GM12878 (cell line): Measurements from ENCODE around the gene RAMP1.

ENCODE experiments used
- CEBPB ChIP-seq, 2 experiments: fragments of 150-350 bp in 1 of 2; IDR thresholded peaks; 2 replicates each; pipeline ENCODE4 v1.6.1; 2012 to 2014; ENCODE audit warnings: low read depth in 2 of 2, low read length in 2 of 2, borderline replicate concordance in 1 of 2, inconsistent platforms in 1 of 2
- GABPA ChIP-seq: IDR thresholded peaks from 2 replicates; pipeline ENCODE4 v1.6.1; 2014; ENCODE audit warnings: antibody characterized with exemption, low read depth, mild to moderate bottlenecking, inconsistent platforms
- POLR2A ChIP-seq: IDR thresholded peaks from 2 replicates; pipeline ENCODE4 v1.6.1; 2011; ENCODE audit warnings: low read depth, mild to moderate bottlenecking, low read length
- RUNX3 ChIP-seq: IDR thresholded peaks from 2 replicates; pipeline ENCODE4 v1.6.1; 2012; ENCODE audit warnings: low read length, inconsistent platforms
- SUPT20H ChIP-seq: IDR thresholded peaks from 2 replicates; pipeline ENCODE4 v1.6.1; 2011; ENCODE audit warnings: low read depth, mild to moderate bottlenecking, low read length, moderate library complexity, borderline replicate concordance; ENCODE audit not compliant: control insufficient read depth
- TF ChIP-seq, protein P1 (sequence below), 3 experiments: IDR thresholded peaks in 2 of 3; conservative IDR thresholded peaks in 1 of 3; 2 replicates each; pipeline ENCODE4 v1.5.1; 2011; ENCODE audit warnings: low read depth in 3 of 3, low read length in 3 of 3, mild to moderate bottlenecking in 3 of 3, control low read depth in 2 of 3, moderate library complexity in 2 of 3, inconsistent platforms in 1 of 3, mixed read lengths in 1 of 3; ENCODE audit not compliant: control insufficient read depth in 2 of 3, insufficient read depth in 1 of 3; ENCODE audit errors: extremely low read depth in 1 of 3

DNA sequence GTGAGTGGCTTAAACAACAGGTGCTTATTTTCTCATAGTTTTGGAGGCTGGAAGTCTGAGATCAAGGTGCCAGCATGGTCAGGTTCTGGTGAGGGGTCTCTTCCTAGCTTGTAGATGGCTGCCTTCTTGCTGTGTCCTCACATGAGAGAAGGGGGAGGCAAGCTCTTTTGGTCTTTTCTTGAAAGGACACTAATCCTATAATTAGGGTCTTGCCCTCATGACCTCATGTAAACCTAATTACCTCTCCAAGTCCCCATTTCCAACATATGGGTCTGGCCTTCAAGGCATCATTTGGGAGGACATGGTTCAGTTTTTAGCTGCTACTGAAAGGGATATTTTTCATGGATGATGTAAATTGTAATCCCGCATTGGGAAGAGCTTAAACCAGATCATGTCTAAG is 42.9 kb upstream of the RAMP1 start:
- TF ChIP-seq POLR2A, result no peak
- TF ChIP-seq GABPA, result no peak
- TF ChIP-seq SUPT20H, result no peak
- TF ChIP-seq, protein P1, sequence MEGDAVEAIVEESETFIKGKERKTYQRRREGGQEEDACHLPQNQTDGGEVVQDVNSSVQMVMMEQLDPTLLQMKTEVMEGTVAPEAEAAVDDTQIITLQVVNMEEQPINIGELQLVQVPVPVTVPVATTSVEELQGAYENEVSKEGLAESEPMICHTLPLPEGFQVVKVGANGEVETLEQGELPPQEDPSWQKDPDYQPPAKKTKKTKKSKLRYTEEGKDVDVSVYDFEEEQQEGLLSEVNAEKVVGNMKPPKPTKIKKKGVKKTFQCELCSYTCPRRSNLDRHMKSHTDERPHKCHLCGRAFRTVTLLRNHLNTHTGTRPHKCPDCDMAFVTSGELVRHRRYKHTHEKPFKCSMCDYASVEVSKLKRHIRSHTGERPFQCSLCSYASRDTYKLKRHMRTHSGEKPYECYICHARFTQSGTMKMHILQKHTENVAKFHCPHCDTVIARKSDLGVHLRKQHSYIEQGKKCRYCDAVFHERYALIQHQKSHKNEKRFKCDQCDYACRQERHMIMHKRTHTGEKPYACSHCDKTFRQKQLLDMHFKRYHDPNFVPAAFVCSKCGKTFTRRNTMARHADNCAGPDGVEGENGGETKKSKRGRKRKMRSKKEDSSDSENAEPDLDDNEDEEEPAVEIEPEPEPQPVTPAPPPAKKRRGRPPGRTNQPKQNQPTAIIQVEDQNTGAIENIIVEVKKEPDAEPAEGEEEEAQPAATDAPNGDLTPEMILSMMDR (IDR thresholded peaks at IDR 0.05 in 2 of 3, conservative IDR thresholded peaks at IDR 0.05 in 1 of 3; ENCODE audit: control insufficient read depth in 2 of 3, extremely low read depth in 1 of 3, insufficient read depth in 1 of 3, low read depth in 3 of 3, low read length in 3 of 3), result no peak
- TF ChIP-seq RUNX3, result no peak
- TF ChIP-seq CEBPB (IDR thresholded peaks at IDR 0.05; ENCODE audit: borderline replicate concordance in 1 of 2, low read depth in 2 of 2, low read length in 2 of 2), result no peak
